ENCODE data around the gene NUDT4B.
"Not testable (repeated sequence)": the region's sequence is repeated elsewhere in the genome, so short reads cannot be mapped to it uniquely, and the experiment has no call there.

The NUDT4B gene

DNA sequence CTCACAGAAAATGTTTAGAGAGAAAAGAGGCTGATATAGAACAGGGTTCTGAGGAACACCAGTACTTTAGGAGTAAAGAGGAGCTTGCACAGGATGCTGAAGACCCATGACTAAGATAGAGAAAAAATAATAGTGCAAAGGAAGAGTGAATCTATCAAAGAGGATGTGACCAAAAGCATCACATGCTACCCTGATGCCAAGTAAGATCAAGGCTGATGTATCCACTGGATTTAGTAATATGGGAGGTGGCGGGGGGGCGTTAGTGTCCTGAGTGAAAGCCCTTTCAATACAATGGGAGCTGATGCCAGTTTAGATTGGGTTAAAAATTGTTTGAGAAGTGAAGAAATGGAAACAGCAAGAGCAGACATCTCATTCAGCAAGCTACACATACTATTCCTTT lies 11.2 kb downstream of the NUDT4B start:
- not testable (repeated sequence) for H3K4me1 Mint-ChIP-seq, H3K4me3 Mint-ChIP-seq
- peak in 1 of 2 donors; percentile 19 for ATAC-seq (replicated peaks)

DNA sequence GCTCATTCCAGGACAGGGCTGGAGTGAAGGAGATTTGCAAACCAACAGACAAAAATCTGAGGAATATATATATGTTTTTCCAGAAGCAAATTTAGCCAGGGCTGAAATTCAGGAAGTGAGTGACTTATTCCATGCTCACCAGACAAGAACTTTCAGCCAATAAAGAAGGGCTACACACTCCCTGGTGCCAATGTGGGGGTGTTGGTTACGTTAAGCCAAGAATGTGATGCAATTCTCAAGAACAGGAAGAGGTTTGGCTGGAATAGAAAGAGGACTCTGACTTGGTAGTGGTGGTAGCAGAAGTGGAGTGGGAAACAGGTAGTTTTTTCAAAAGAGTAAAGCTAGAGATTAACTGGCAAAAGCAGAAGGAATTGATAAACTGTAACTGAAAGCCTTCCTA lies 11.6 kb downstream of the NUDT4B start:
- not testable (repeated sequence) for H3K27me3 Mint-ChIP-seq; H3K9me3 Mint-ChIP-seq; H3K27ac Mint-ChIP-seq; DNase-seq; H3K4me3 Mint-ChIP-seq; H3K4me1 Mint-ChIP-seq; H3K36me3 Mint-ChIP-seq; ATAC-seq (replicated peaks)

More for the DNA sequence above, 11.2 kb downstream of the NUDT4B start:
- not testable (repeated sequence) for H3K27ac Mint-ChIP-seq, H3K27me3 Mint-ChIP-seq, H3K36me3 Mint-ChIP-seq, H3K9me3 Mint-ChIP-seq, DNase-seq

DNA sequence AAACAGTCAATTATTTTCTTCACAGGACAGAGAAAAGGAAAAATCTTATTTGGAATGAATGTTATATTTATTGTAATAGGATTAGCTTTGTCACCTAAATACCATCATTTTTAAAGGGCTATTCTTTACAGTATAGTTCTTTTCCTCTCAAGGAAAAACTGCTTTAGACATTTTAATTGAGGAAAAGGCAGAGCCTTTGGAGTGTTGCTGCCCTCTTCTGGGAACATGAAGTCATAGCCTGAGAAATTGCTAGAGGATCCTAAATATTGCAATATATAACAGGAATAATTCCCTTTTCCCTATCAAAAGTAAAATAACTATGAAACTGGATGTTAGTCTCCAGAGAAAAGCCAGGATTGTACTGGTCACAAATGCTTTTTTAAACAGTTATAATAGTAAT lies 12.8 kb downstream of the NUDT4B start:
- H3K4me1 Mint-ChIP-seq; DNase-seq; H3K4me3 Mint-ChIP-seq; H3K9me3 Mint-ChIP-seq; H3K27ac Mint-ChIP-seq; H3K27me3 Mint-ChIP-seq; H3K36me3 Mint-ChIP-seq; ATAC-seq (replicated peaks): not testable (repeated sequence)

- H3K36me3 Mint-ChIP-seq, H3K9me3 Mint-ChIP-seq, H3K27ac Mint-ChIP-seq, H3K4me1 Mint-ChIP-seq, H3K4me3 Mint-ChIP-seq, H3K27me3 Mint-ChIP-seq, DNase-seq: not testable (repeated sequence)
- ATAC-seq (replicated peaks), result peak; percentile 58 to 77
These were observed 16.9 kb downstream of the NUDT4B start for GRCh38 chr1:148765238-148766019.

DNA sequence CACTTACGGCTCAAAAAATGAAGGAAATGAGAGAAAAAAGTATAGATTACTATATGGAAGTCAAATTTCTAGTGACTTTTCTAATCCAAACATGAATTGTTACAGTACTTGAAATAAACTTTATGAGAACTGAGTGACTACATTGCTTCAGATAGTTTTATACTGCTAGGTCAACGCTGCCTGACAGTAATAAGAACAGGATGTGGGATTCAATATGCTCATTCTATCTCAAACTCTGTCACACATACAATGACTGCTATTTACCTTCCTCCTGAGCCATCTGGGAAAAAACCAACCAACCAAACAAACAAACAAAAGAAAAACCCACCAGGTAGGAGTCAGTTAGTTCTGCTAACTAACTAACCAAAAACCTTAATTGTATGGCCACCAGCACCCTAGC lies 20.0 kb downstream of the NUDT4B start:
- not testable (repeated sequence) for H3K9me3 Mint-ChIP-seq; H3K36me3 Mint-ChIP-seq; ATAC-seq (replicated peaks); DNase-seq; H3K4me3 Mint-ChIP-seq; H3K4me1 Mint-ChIP-seq; H3K27ac Mint-ChIP-seq; H3K27me3 Mint-ChIP-seq

DNA sequence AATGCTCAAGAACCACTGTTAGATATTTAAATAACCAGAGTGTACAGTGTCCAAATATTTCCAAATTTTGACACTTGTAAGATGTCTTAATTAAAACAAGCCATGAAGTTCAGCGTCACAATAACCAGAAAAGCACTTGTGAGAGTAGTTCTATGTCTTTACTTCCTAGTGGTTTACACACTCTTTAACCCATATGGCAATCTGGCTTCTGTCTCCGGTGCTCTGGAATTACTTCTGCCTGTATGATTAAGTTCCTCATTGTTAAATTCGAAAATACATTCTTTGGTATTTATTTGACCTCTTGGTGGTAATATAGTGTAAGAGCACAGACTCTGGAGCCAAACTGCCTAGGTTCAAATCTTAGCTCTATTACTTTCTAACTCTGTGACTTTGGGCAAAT lies 20.9 kb downstream of the NUDT4B start:
- not testable (repeated sequence) for H3K27ac Mint-ChIP-seq; H3K9me3 Mint-ChIP-seq; H3K27me3 Mint-ChIP-seq; ATAC-seq (replicated peaks); H3K4me1 Mint-ChIP-seq; H3K36me3 Mint-ChIP-seq; DNase-seq; H3K4me3 Mint-ChIP-seq

GRCh38 chr1:148773690-148774089 lies 25.1 kb downstream of the NUDT4B start:
- DNase-seq; H3K27me3 Mint-ChIP-seq; ATAC-seq (replicated peaks); H3K9me3 Mint-ChIP-seq; H3K36me3 Mint-ChIP-seq; H3K4me1 Mint-ChIP-seq; H3K4me3 Mint-ChIP-seq; H3K27ac Mint-ChIP-seq: not testable (repeated sequence)

GRCh38 chr1:148774102-148774501 lies 25.5 kb downstream of the NUDT4B start:
- DNase-seq; H3K27me3 Mint-ChIP-seq; H3K4me1 Mint-ChIP-seq; H3K4me3 Mint-ChIP-seq; H3K9me3 Mint-ChIP-seq; ATAC-seq (replicated peaks); H3K27ac Mint-ChIP-seq; H3K36me3 Mint-ChIP-seq: not testable (repeated sequence)

DNA sequence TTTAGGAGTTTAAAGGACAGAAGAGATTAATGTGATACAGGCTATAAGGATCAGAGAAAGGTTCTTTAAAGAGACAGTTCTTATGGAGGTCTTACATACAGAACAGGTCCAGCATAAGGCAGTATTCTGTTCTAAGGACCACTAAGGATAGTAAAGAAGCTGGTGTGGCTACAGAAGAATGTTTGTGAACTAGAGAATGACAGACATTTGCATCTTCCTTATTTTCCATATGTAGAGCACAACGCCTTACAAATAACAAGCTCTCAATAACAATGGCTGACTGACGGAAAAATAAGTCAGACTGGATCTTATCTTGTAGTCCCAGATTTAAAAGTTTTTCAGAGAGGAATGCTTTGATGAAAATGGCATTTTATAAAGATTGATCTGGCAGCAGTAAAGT lies 26.7 kb downstream of the NUDT4B start:
- H3K27me3 Mint-ChIP-seq, H3K9me3 Mint-ChIP-seq, H3K36me3 Mint-ChIP-seq: not testable (repeated sequence)

DNA sequence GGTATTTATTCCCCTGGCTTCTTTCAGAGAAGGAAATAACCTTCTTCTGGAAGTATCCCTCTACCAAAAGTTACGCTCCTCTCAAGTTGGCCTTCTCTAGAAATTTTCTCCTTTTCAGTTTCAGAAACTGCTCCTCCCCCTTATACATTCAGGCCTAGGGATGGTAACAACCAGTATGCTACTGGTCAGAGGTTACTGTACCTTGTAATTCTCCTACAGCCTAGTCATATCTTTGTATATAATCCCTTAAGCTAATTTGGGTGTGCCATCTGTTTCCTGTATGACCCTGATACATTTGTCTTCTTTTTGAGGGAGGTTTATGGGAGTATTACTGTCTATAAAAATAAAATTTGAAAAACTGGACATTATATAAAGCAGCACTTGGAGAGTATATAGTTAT lies 29.1 kb downstream of the NUDT4B start:
- H3K9me3 Mint-ChIP-seq; H3K27me3 Mint-ChIP-seq; H3K36me3 Mint-ChIP-seq; H3K4me1 Mint-ChIP-seq; ATAC-seq (replicated peaks); DNase-seq; H3K4me3 Mint-ChIP-seq; H3K27ac Mint-ChIP-seq: not testable (repeated sequence)

More for the DNA sequence above, 26.7 kb downstream of the NUDT4B start:
- H3K27ac Mint-ChIP-seq; H3K4me3 Mint-ChIP-seq; H3K4me1 Mint-ChIP-seq; ATAC-seq (replicated peaks); DNase-seq: not testable (repeated sequence)

DNA sequence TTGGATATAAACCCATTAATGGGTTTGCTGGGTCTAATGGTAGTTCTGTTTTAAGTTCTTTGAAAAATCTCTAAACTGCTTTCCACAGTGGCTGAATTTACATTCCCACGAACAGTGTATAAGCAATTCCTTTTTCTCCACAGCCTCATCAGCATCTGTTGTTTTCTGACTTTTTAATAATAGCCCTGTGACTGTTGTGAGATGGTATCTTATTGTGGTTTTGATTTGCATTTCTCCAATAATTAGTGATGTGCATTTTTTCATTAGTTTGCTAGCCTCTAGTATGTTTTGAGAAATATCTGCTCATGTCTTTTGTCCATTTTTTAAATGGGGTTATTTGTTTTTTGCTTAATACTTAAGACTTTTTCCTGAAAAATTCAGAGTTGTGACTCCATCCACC lies 31.8 kb downstream of the NUDT4B start:
- H3K4me3 Mint-ChIP-seq; H3K4me1 Mint-ChIP-seq; H3K27ac Mint-ChIP-seq; DNase-seq; H3K27me3 Mint-ChIP-seq; H3K9me3 Mint-ChIP-seq; H3K36me3 Mint-ChIP-seq; ATAC-seq (replicated peaks): not testable (repeated sequence)

GRCh38 chr1:148791543-148792099 lies 43.0 kb downstream of the NUDT4B start:
- DNase-seq, H3K9me3 Mint-ChIP-seq, H3K36me3 Mint-ChIP-seq, H3K4me1 Mint-ChIP-seq, H3K27me3 Mint-ChIP-seq, H3K27ac Mint-ChIP-seq, H3K4me3 Mint-ChIP-seq: not testable (repeated sequence)
- peak; percentile 44 to 46 for ATAC-seq (replicated peaks)

- not testable (repeated sequence) for H3K36me3 Mint-ChIP-seq; H3K27ac Mint-ChIP-seq; H3K27me3 Mint-ChIP-seq; ATAC-seq (replicated peaks); H3K4me3 Mint-ChIP-seq; H3K4me1 Mint-ChIP-seq; DNase-seq; H3K9me3 Mint-ChIP-seq
These were observed 45.3 kb downstream of the NUDT4B start for GRCh38 chr1:148793762-148794332.
